ENCODE measurements around the gene AMZ1. TPM values are rescaled to one million over a fixed set of nuclear protein-coding genes. Genes with fewer than 3 reads are reported as not detected.

Gene AMZ1
- total and polyA plus RNA-seq, 7 donors, result under 0.01 to 1.4 (median 0.28) TPM; not detected in 3

- H3K9me3 ChIP-seq, result no peaks in the 10 kb centered on the region
- peaks cover 0 to 85% (median 78%) of the 10 kb centered on the region in 4 donors for H3K4me1 ChIP-seq
- intact Hi-C loops (cut with DNase I), result loop anchor here (5.0 kb wide), 1 partner anchor 34 kb away; no protein-coding TSS in a partner anchor
- peak overlapping the region; percentile 51 to 96 (median 94) for H3K27ac ChIP-seq
- no peaks in the 10 kb centered on the region for H3K27me3 ChIP-seq
- H3K36me3 ChIP-seq, result no peaks in the 10 kb centered on the region
- DNase-seq, result no peak
- 93 to 94% methylated on average over 19 of the region's 19 CpGs for WGBS, 2 donors
- TF ChIP-seq POLR2A (IDR thresholded peaks at IDR 0.05), result no peak
- TF ChIP-seq POLR2AphosphoS5 (IDR thresholded peaks at IDR 0.05), result no peak
- no peak for TF ChIP-seq EP300 (IDR thresholded peaks at IDR 0.05)
- TF ChIP-seq CTCF (IDR thresholded peaks at IDR 0.05), result no peak
- H3K4me3 ChIP-seq, result no peak overlapping the region
Observed at GRCh38 chr7:2761131-2761624, 73.2 kb downstream of the AMZ1 start.

GRCh38 chr7:2761801-2762497 is 73.9 kb downstream of the AMZ1 start:
- H3K4me1 ChIP-seq, result peaks cover 0 to 77% (median 71%) of the 10 kb centered on the region in 4 donors
- 94% methylated on average over 29 of the region's 29 CpGs for WGBS, 2 donors
- DNase-seq, result no peak
- no peaks in the 10 kb centered on the region for H3K9me3 ChIP-seq
- TF ChIP-seq CTCF (IDR thresholded peaks at IDR 0.05), result no peak
- intact Hi-C loops (cut with DNase I), result loop anchor here (5.0 kb wide), 1 partner anchor 35 kb away; no protein-coding TSS in a partner anchor
- peak overlapping the region; percentile 76 to 96 (median 94) for H3K27ac ChIP-seq
- no peaks in the 10 kb centered on the region for H3K27me3 ChIP-seq
- peak overlapping the region in 1 of 4 donors; percentile 30 for H3K4me3 ChIP-seq
- no peaks in the 10 kb centered on the region for H3K36me3 ChIP-seq

- 88 to 90% methylated on average over 6 of the region's 6 CpGs for WGBS, 2 donors
- DNase-seq, result no peak
- intact Hi-C loops (cut with DNase I), result loop anchor here (5.0 kb wide), 1 partner anchor 36 kb away; no protein-coding TSS in a partner anchor
- H3K9me3 ChIP-seq, result no peaks in the 10 kb centered on the region
- peaks cover 0 to 62% (median 58%) of the 10 kb centered on the region in 4 donors for H3K4me1 ChIP-seq
- no peaks in the 10 kb centered on the region for H3K27me3 ChIP-seq
- TF ChIP-seq POLR2AphosphoS5 (IDR thresholded peaks at IDR 0.05) (no peak), EP300 (IDR thresholded peaks at IDR 0.05) (no peak), CTCF (IDR thresholded peaks at IDR 0.05) (no peak), POLR2A (IDR thresholded peaks at IDR 0.05) (no peak)
- peak overlapping the region; percentile 76 to 96 (median 94) for H3K27ac ChIP-seq
- peak overlapping the region in 2 of 4 donors; percentile 22 to 34 for H3K4me3 ChIP-seq
- no peaks in the 10 kb centered on the region for H3K36me3 ChIP-seq
Observed at GRCh38 chr7:2763597-2763996, 75.6 kb downstream of the AMZ1 start.

- Histone ChIP-seq H3K4me3 (no peak overlapping the region), H3K9me3 (no peaks in the 10 kb centered on the region), H3K4me1 (peaks cover 0 to 52% (median 48%) of the 10 kb centered on the region in 4 donors), H3K27me3 (no peaks in the 10 kb centered on the region), H3K27ac (peak overlapping the region in 2 of 4 donors; percentile 96), H3K36me3 (no peaks in the 10 kb centered on the region)
- no peak for TF ChIP-seq EP300 (IDR thresholded peaks at IDR 0.05)
- TF ChIP-seq CTCF (IDR thresholded peaks at IDR 0.05), result no peak
- TF ChIP-seq POLR2AphosphoS5 (IDR thresholded peaks at IDR 0.05), result no peak
- TF ChIP-seq POLR2A (IDR thresholded peaks at IDR 0.05), result no peak
- no peak for DNase-seq
- 95% methylated on average over 11 of the region's 11 CpGs for WGBS, 2 donors
- intact Hi-C loops (cut with DNase I), result loop anchor here (5.0 kb wide), 1 partner anchor 37 kb away; no protein-coding TSS in a partner anchor
Observed at GRCh38 chr7:2764621-2765020, 76.6 kb downstream of the AMZ1 start.

Other genes starting within 250 kb of the AMZ1 start
- not detected for gene GRIFIN, start 211.8 kb upstream of the AMZ1 start, total RNA-seq
- not detected for gene GRIFIN, start 211.8 kb upstream of the AMZ1 start, polyA plus RNA-seq
- 1 to 10 TPM; 1.8 to 5.8 (median 5.3) TPM for gene LFNG, start 168.4 kb upstream of the AMZ1 start, total RNA-seq
- 10 to 100 TPM in 2 of 3 donors, 1 to 10 TPM in 1; 9.2 to 34.5 (median 14.4) TPM for gene LFNG, start 168.4 kb upstream of the AMZ1 start, polyA plus RNA-seq
- gene BRAT1, start 132.7 kb upstream of the AMZ1 start, total RNA-seq, result 10 to 100 TPM; 17.8 to 24.6 (median 22.1) TPM
- 10 to 100 TPM in 2 of 3 donors, 1 to 10 TPM in 1; 9.6 to 25.9 (median 11.3) TPM for gene BRAT1, start 132.7 kb upstream of the AMZ1 start, polyA plus RNA-seq
- gene IQCE, start 129.2 kb upstream of the AMZ1 start, total RNA-seq, result 10 to 100 TPM in 2 of 4 donors, 1 to 10 TPM in 2; 6.4 to 22.4 (median 11.8) TPM
- gene IQCE, start 129.2 kb upstream of the AMZ1 start, polyA plus RNA-seq, result 10 to 100 TPM in 1 of 3 donors, 1 to 10 TPM in 2; 8.1 to 19.6 (median 9.6) TPM
- gene TTYH3, start 56.2 kb upstream of the AMZ1 start, total RNA-seq, result 10 to 100 TPM; 10.2 to 19.4 (median 13.0) TPM
- 10 to 100 TPM in 2 of 3 donors, 1 to 10 TPM in 1; 5.4 to 41.7 (median 21.3) TPM for gene TTYH3, start 56.2 kb upstream of the AMZ1 start, polyA plus RNA-seq
- 10 to 100 TPM; 21.4 to 46.5 (median 24.6) TPM for gene GNA12, start 156.1 kb downstream of the AMZ1 start, total RNA-seq
- gene GNA12, start 156.1 kb downstream of the AMZ1 start, polyA plus RNA-seq, result 10 to 100 TPM; 13.2 to 22.7 (median 18.6) TPM

All from sigmoid colon (tissue), 7 donors.